ENCODE data around the gene TMEM178B. TPM values are rescaled to one million over a fixed set of nuclear protein-coding genes. Genes with fewer than 3 reads are reported as not detected.

TMEM178B gene
- total and polyA plus RNA-seq, 9 of the 15 experiments (the other 6 are each of a cell fraction or from before 2014, with no cell fraction given): under 0.01 to 0.03 (median 0.01) TPM; not detected in 5

DNA sequence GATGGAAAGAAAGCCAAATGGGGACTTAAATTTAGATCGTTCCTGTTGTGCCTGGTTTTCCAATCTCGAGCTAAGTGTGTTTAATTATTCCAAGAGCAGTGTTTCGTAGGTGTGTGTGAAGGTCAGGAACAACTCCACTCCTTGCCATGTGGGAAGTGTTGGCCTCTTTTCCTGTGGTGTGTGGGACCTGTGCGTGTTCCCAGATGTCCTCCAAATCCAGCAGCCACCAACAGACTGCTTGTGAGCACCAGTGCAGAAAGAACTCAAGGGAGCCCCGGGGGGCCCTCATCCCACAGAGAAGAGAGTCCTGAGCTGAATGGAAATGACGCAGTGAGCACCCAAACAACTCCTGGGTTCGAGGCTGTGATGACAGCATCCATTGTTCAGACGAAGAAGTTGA, 227.7 kb downstream of the TMEM178B start:
- no peaks in the 10 kb centered on the region for H3K79me2 ChIP-seq (ENCODE audit: control insufficient read depth, insufficient read depth, low read length)
- H3K36me3 ChIP-seq (ENCODE audit: control insufficient read depth, insufficient read depth, low read length): no peaks in the 10 kb centered on the region
- H3K9ac ChIP-seq (ENCODE audit: insufficient read depth in 1 of 2, low read depth in 2 of 2, low read length in 2 of 2): no peak overlapping the region
- no peak overlapping the region for H3K4me3 ChIP-seq
- H2AFZ ChIP-seq (ENCODE audit: low read depth, low read length): no peak overlapping the region
- no peaks in the 10 kb centered on the region for H3K9me1 ChIP-seq (ENCODE audit: control insufficient read depth, insufficient read depth, low read length)
- H3K27me3 ChIP-seq (ENCODE audit: control insufficient read depth in 2 of 2, insufficient read depth in 2 of 2, low read length in 2 of 2): no peaks in the 10 kb centered on the region
- intact Hi-C loops (cut with micrococcal nuclease): no loop called here
- no peaks in the 10 kb centered on the region for H3K4me1 ChIP-seq (replicated peaks in 1 of 2; ENCODE audit: control insufficient read depth in 2 of 2, insufficient read depth in 2 of 2, low read length in 2 of 2)
- TF ChIP-seq, protein P1, sequence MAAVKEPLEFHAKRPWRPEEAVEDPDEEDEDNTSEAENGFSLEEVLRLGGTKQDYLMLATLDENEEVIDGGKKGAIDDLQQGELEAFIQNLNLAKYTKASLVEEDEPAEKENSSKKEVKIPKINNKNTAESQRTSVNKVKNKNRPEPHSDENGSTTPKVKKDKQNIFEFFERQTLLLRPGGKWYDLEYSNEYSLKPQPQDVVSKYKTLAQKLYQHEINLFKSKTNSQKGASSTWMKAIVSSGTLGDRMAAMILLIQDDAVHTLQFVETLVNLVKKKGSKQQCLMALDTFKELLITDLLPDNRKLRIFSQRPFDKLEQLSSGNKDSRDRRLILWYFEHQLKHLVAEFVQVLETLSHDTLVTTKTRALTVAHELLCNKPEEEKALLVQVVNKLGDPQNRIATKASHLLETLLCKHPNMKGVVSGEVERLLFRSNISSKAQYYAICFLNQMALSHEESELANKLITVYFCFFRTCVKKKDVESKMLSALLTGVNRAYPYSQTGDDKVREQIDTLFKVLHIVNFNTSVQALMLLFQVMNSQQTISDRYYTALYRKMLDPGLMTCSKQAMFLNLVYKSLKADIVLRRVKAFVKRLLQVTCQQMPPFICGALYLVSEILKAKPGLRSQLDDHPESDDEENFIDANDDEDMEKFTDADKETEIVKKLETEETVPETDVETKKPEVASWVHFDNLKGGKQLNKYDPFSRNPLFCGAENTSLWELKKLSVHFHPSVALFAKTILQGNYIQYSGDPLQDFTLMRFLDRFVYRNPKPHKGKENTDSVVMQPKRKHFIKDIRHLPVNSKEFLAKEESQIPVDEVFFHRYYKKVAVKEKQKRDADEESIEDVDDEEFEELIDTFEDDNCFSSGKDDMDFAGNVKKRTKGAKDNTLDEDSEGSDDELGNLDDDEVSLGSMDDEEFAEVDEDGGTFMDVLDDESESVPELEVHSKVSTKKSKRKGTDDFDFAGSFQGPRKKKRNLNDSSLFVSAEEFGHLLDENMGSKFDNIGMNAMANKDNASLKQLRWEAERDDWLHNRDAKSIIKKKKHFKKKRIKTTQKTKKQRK (IDR thresholded peaks at IDR 0.05; ENCODE audit: borderline replicate concordance, low read depth, low read length): no peak
- TF ChIP-seq, protein P2, sequence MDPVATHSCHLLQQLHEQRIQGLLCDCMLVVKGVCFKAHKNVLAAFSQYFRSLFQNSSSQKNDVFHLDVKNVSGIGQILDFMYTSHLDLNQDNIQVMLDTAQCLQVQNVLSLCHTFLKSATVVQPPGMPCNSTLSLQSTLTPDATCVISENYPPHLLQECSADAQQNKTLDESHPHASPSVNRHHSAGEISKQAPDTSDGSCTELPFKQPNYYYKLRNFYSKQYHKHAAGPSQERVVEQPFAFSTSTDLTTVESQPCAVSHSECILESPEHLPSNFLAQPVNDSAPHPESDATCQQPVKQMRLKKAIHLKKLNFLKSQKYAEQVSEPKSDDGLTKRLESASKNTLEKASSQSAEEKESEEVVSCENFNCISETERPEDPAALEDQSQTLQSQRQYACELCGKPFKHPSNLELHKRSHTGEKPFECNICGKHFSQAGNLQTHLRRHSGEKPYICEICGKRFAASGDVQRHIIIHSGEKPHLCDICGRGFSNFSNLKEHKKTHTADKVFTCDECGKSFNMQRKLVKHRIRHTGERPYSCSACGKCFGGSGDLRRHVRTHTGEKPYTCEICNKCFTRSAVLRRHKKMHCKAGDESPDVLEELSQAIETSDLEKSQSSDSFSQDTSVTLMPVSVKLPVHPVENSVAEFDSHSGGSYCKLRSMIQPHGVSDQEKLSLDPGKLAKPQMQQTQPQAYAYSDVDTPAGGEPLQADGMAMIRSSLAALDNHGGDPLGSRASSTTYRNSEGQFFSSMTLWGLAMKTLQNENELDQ (CRISPR knock-in tag; IDR thresholded peaks at IDR 0.05; ENCODE audit: borderline replicate concordance): no peak
- TF ChIP-seq BRCA1 (IDR thresholded peaks at IDR 0.05) (no peak), BRCA1 (CRISPR knock-in tag; IDR thresholded peaks at IDR 0.05) (no peak), HDAC8 (tag; IDR thresholded peaks at IDR 0.05) (no peak), NFE2L1 (tag; IDR thresholded peaks at IDR 0.05; ENCODE audit: borderline replicate concordance, low read depth) (no peak), MCM2 (IDR thresholded peaks at IDR 0.05; ENCODE audit: low read depth) (no peak), RBM15 (IDR thresholded peaks at IDR 0.05; ENCODE audit: insufficient read depth, low read length) (no peak), ZNF143 (CRISPR knock-in tag; IDR thresholded peaks at IDR 0.05) (no peak), RB1 (IDR thresholded peaks at IDR 0.05; ENCODE audit: low read depth) (no peak), ZFPM2 (CRISPR knock-in tag; IDR thresholded peaks at IDR 0.05) (no peak)
- no TSS peak for BruUV-seq (replicated peaks)
- FAIRE-seq: no peak
- H3K27ac ChIP-seq (ENCODE audit: extremely low read depth, low read depth, low read length): no peak overlapping the region
- ChIA-PET CTCF (ENCODE audit: low intra/inter-chr PET ratio) (no interaction called here), POLR2A (interaction anchor here (1.0 kb wide), 1 partner anchor 81 kb away, joined by 4 read pairs; no protein-coding TSS in a partner anchor)
- H3K4me2 ChIP-seq (ENCODE audit: insufficient read depth, low read length): no peak overlapping the region
- H4K20me1 ChIP-seq (replicated peaks; ENCODE audit: control insufficient read depth, insufficient read depth, low read length): no peaks in the 10 kb centered on the region
- WGBS (ENCODE audit: insufficient coverage, low coverage, missing lambda C conversion rate): under 1% methylated on average over 8 of the region's 8 CpGs
- in situ Hi-C loops (cut with MboI): no loop called here
- H3K9me3 ChIP-seq (replicated peaks; ENCODE audit: control insufficient read depth, insufficient read depth, low read depth, low read length): no peaks in the 10 kb centered on the region
- ATAC-seq: no peak
- no peak for DNase-seq (ENCODE audit: extremely low read depth in 1 of 4, low spot score in 3 of 4)
